HG02884 (cell line): ENCODE results near the gene PASD1.
A peak's percentile ranks its signal among the peaks of the same experiment; 100 is the strongest.

Experiments used
- ATAC-seq: cut with Tn5 transposase; IDR thresholded peaks from one replicate; pipeline ENCODE4 v1.9.1; 2021; ENCODE audit warnings: mild to moderate bottlenecking, moderate library complexity; ENCODE audit not compliant: unreplicated experiment

The PASD1 gene

GRCh38 chrX:151699746-151700145 lies 136.3 kb downstream of the PASD1 start:
- no peak for ATAC-seq

- no peak for ATAC-seq
Measured at GRCh38 chrX:151700581-151700980, 137.1 kb downstream of the PASD1 start.

GRCh38 chrX:151701071-151701470 lies 137.6 kb downstream of the PASD1 start:
- no peak for ATAC-seq

- ATAC-seq: no peak
Measured at GRCh38 chrX:151701531-151701930, 138.1 kb downstream of the PASD1 start.

- ATAC-seq: no peak
Measured at GRCh38 chrX:151702026-151702714, 138.7 kb downstream of the PASD1 start.

DNA sequence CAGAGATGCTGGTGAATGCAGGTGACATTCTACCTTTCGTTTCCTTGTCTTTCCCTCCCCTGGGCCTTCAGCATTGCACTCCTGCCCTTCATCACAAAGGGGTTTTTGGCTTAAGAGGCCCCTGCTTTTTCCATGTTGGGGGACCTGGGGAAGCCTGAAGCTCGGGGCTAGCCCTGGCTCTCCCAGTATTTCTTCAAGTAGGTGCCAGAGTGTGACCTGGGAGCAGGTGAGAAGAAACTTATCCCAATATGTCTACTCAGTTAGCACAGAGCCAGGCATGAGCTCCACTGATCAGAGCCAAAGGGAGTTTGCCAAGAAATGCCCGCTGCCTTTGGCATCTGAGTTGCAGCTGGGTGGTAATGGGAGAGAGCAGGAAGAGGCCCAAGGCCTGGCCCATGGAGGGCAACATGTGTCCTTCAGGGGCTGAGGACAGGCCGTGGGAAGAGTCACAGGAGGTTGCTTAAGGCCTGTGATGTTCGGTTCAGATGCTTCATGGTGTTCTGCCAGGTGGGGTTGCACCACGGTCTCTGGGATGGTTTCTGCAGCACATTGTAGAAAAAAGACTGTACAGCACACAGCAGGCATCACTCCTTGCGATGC lies 139.4 kb downstream of the PASD1 start:
- ATAC-seq: no peak

DNA sequence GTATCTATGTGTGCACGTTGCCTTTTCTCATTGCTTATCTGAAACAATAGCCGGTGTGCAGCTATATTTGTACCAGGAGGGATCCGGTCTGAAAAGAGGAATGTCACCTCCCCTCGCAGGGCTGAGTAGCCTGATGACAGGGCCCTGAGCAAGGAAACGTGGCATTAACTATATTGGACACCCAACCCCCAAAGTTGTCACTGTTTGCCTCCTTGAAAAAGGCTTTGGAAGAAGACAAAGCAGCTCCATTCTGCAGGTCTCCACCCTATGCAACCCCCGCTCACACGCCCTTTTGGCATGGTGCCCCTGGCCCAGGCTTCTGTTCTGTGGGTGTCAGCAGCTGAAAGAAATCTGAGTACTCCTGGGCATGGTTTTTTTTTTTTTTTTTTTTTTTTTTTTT lies 140.0 kb downstream of the PASD1 start:
- ATAC-seq: no peak

DNA sequence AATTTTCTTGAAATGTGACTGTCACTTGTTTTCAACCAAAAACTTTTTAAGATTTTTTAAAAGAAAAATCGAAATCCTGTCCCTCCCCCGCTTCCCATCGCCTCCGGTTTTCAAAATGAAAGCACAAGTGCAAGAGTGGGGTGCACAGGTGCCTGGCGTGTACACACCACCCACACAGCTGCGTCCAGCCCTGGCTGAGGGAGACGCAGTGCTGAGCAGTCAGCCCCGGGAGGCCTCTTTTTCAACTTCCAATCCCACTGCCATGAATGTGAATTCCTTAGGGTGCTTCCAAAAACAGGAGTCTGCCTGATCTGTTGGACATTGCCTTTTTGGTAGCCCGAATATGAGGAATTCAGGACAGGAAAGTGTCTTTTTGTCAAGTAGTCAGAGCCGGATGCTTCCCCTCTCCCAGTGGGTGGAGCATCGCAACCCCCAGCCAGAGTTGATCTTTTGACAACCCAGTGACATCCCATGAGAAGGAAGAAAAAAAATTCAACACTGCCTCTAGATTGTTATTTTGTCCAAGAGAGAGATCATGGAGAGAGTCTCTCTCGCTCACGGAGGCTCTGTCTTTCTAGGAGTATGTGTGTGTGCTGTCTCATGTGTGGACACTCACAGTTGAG lies 140.7 kb downstream of the PASD1 start:
- no peak for ATAC-seq

- no peak for ATAC-seq
Measured at GRCh38 chrX:151708821-151709220, 145.3 kb downstream of the PASD1 start.

- no peak for ATAC-seq
Measured at GRCh38 chrX:151710457-151710856, 147.0 kb downstream of the PASD1 start.

GRCh38 chrX:151711154-151711553 lies 147.7 kb downstream of the PASD1 start:
- no peak for ATAC-seq

DNA sequence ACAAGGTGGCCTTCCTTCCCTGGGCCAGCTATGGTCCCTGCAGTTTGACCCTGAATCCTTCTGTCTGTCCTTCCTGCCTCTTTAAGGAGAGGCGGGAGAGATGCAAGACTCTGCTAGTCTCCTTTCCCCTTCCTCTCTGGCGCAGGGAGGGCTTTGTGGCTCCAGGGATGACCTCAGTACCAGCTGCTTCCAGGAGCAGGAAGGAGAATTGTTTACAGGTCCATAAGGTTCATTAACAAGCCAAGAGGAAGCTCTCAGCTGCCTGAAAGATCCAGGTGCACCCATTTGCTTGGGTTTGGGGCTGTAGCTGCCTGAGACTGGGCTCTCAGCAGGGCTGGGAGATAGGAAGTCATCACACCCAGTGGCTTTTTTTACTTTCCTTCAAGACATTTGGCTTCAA lies 148.3 kb downstream of the PASD1 start:
- no peak for ATAC-seq

DNA sequence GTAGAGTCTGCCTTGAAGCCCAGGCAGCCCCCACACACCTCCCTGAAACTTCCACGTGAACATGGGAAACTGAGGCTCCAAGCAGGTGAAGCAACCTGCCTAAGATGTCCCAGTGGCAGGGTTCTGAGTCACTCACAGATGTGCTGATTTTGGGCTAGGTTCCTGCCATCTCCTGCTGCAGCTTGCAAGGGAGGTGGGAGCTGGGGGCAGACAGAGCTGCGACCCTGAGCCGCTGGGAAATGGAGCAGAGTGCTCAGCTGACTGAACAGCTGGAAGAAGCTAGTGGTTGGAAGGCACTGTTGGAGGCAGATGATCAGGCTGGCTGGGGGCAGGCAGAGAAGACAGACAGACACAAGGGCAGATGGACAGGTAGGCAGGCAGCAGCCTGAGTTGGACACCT lies 148.8 kb downstream of the PASD1 start:
- no peak for ATAC-seq

GRCh38 chrX:151713849-151714248 lies 150.4 kb downstream of the PASD1 start:
- peak; percentile 45 for ATAC-seq

DNA sequence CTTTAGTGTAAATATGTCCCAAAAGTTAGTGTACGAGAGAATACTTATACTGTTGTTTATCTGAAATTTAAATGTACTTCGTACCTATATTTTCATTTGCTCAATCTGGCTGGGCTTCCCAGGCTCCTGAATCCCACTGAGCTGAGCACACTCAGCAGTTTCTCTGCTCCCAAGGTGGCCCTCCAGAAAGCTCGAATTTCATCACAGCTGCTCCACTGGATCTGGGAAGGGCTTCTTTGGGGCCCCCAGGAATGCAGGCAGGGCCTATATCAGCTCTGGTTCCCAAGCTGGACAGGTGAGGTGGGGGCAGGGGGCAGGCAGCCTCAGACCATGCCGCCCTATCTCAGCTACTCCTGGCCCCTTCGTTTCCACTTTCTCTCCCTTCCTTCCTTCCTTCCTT lies 150.9 kb downstream of the PASD1 start:
- no peak for ATAC-seq

- no peak for ATAC-seq
Measured at GRCh38 chrX:151715752-151716151, 152.3 kb downstream of the PASD1 start, which contains the start of gene FATE1. Gene FATE1, plus strand, starts transcription at chrX:151716035. Its CDS starts 85 bp downstream, at chrX:151716120.

DNA sequence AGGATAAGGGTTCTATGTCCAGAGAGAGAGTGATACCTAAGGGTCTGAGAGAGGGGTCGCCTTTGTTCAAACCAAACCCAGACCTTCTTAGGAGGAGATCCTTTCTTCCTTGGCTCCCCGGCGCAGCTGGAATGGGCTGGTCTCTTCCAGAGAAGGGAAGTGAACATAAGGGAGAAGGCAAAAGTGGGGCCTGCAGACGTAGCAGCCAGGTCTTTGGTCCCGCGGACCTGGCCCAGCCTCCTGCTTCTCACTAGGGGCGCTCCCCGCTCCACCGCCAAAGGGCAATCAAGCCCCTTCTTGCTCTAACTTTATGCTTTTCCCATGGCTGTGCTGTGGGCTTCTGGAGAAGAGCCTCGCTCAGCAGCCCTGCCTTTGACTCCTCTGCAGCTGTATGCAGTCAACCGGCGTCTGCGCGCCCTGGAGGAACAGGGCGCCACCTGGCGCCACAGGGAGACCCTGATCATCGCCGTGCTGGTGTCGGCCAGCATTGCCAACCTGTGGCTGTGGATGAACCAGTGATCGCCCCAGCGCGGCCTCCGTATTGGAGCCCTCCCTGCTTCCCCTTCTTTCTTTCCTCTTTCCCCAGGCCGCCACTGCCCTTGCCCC lies 158.9 kb downstream of the PASD1 start:
- no peak for ATAC-seq

GRCh38 chrX:151723156-151723760 lies 159.8 kb downstream of the PASD1 start:
- ATAC-seq: no peak

- no peak for ATAC-seq
Measured at GRCh38 chrX:151724563-151725337, 161.3 kb downstream of the PASD1 start.

GRCh38 chrX:151725338-151725614 lies 161.8 kb downstream of the PASD1 start:
- ATAC-seq: no peak
